Stimulated activated CD4-positive, alpha-beta T cell treated with anti-CD3 and anti-CD28 coated beads, Interleukin-4, amount 100 ng/mL, for 1 hour (primary cell): ENCODE results near the gene SERP1.

Experiments used
- DNase-seq: peaks from one replicate; pipeline ENCODE4 v3.0.0-alpha.2; 2020

The SERP1 gene

DNA sequence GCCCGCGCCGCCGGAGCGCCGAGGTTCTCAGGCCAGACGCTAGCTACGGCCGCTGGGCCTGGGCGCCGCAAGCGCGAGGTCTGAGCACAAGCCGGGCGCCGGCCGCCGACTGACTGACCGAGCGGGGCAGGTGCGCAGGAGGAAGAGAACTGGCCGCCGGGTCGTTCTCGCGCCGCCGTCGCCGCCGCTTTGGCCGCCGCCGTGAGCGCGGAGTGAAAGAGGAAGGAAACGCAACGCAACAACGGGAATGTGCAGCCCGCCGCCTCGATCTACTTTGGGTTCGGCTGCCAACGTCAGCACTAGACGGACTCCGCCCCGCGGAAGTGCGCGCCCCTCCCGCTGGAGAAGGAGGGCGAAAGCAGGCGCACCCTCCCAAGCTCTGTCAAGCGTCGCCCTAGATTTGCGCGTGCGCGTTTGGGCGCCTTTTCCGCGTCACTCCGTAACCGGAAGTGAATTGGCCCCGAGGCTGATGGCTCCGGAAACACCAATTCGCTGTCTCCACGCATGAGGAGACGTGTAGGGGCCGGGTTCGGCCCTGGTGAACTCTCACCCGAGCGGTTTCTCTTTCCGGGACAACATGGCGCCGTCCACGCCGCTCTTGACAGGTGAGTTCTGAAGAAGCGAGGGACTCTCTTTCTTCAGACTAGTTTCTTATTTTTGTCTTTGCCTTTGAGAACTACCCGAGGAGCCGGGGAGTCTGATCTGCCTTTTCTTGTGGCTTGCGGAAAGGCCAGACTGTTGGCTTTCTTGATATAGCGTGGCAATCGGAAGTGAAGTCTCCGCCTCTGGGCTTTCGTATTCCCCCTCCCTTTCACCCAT, at the start of gene SERP1, which contains the start of gene EIF2A:
TSS of gene SERP1 (minus strand) at position 271 of the 819 bp plus-strand sequence. CDS start 361 bp downstream, outside the sequence.
TSS of gene EIF2A (plus strand) at position 562 of the 819 bp plus-strand sequence. CDS start at position 578, 16 bp downstream.
- DNase-seq = peak; percentile 99

- no peak for DNase-seq
These were observed 47.9 kb upstream of the SERP1 start for GRCh38 chr3:150594150-150594549.

DNA sequence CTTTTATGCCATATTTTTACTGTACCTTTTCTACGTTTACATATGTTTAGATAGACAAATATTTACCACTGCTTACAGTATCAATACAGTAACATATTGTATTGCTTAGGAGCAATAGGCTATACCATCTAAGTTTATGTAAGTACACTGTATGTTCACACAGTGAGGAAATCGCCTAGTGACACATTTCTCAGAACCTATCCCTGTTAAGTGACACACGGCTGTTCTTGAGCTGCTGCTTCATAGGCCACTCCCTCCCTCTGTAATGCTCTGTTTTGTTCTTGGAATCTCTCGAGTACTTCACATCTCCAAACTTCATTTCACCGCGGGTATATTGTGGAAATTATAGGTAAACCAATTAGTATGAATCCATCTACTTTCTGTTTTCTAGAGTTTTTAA, 43.5 kb upstream of the SERP1 start:
- DNase-seq = no peak

DNA sequence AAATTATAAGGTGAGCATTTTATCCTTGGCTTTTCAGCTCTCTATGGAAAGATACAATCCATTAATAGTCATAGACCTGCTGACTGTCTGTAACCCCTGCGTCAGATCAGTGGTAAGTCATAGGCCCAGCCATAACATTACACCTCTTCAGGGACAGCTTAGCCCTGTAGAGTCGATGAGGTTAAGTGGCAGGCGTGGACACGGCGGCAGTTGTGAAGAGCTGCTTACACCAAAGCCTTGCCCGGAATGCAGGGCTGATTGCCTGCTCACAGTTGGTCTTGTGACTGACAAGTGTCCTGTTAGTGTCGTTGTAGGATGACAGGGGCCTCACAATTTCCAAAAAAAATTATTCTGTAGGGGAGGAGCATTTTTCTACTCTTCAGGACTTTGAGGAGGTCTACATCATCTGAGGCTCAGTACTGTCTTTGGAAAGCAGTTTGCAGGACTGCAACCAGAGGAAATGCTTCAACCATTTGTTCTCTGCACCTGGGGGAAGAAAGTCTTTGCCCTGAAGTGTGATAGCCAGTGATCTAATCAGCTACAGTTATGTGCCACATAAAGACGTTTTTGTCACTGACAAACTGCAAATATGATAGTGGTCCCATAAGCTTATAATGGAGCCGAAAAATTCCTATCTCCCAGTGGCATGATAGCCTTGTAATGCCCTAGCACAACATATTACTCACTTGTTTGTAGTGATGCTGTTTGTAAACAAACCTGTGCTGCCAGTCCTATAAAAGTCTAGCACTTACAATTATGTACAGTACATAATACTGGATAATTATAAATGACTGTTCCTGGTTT, 41.9 kb upstream of the SERP1 start:
- no peak for DNase-seq

GRCh38 chr3:150583028-150583427, 36.7 kb upstream of the SERP1 start:
- no peak for DNase-seq

DNA sequence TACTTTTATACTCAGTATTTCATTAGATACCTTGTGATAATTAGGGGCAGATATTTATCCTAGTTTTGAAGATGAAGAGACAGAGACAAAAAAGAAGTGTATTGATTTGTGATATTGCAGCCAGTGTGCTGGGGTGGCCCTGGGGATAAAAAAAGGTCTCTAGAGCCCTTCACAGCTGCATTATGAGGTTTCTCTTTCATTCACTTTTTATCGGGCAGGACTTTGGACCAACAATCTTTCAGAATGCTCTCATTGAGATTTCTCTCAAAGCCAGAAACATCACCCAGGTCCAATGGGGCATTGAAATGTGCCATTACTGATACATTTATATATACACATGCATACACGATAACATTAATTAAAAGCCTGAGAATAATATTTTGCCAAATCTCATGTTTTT, 36.3 kb upstream of the SERP1 start:
- DNase-seq = no peak

GRCh38 chr3:150581174-150581573, 34.9 kb upstream of the SERP1 start:
- DNase-seq = no peak

DNA sequence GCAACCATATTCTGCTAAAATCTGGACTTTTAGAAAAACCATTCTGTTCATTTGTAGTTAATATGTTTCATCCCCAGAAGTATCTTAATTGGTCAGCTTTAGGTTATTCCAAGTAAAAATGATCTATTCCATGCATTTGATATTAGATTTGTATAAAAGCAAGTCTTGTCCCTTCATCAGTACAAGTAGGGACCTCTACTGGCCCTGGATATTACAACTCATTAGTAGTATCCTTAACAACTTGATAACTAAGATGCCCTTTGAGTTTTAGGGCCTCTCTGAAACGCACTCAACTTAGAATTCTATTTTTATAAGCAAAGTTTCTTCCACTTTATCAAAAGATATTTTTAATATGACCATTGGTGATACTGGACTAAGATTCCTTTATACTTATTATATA, 31.6 kb upstream of the SERP1 start:
- no peak for DNase-seq

- no peak for DNase-seq
These were observed 21.0 kb upstream of the SERP1 start for GRCh38 chr3:150567328-150567727.

DNA sequence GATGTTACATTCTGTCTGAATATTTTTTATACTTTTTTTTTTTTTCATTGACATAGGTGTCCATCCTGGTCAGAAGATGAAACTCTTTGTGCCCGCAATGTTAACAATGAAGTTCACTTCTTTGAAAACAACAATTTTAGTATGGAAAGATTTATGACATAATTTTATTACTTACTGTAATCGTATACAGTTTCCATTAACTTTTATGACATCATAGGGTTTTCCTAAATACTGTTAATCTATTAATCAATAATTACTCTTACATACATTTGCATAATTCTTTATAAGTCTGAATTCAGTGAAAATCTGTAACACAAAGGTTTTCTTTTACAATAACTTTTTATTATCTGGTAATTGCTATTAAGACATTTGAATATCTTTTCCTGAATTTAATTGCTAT, 17.9 kb upstream of the SERP1 start:
- no peak for DNase-seq

GRCh38 chr3:150557725-150558124, 11.4 kb upstream of the SERP1 start:
- no peak for DNase-seq

- DNase-seq = no peak
These were observed 10.5 kb upstream of the SERP1 start for GRCh38 chr3:150556792-150557191.

GRCh38 chr3:150555859-150556436, 9.7 kb upstream of the SERP1 start:
- DNase-seq = no peak

- no peak for DNase-seq
These were observed 897 bp upstream of the SERP1 start for GRCh38 chr3:150547045-150547741.

DNA sequence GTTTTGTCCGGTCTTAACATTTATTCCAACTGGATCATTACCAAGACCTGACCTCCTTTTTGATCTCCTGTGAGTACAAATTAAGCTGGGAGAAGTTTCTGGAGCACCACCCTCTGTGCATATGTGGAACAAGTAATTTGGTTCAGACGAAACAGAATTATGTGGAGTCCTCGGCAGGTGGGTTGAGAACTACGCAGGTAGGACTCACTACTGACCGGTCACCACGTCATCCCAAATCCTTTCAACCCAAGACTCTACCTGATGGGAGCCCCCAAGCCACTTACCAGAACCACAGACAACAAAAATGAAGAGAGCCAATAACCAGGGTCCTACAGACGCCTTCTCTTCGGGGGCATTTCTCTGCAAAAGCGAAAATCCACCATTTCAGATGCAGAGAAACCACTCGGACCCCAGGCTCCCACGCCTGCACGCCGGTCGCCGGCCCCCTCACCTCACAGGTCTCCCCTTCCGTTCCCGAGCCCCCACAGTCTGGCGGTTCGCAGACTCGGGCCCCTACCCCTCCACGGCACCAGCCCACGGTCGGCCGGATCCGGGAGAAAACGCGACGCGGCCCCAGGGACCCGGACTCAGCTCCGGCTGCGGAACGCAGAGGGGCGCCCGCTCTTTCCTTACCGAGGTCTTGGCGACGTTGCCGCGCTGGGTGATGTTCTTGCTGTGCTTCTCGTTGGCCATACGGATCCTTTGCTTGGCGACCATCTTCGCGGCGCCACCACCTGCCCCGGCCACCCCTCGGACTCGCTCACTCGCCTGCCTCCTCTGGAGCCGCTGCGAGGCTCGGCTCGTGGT, 674 bp downstream of the SERP1 start:
- peak; percentile 46 for DNase-seq

GRCh38 chr3:150544726-150545125, 1.6 kb downstream of the SERP1 start:
- DNase-seq = no peak

- DNase-seq = no peak
These were observed 2.3 kb downstream of the SERP1 start for GRCh38 chr3:150544041-150544440.

DNA sequence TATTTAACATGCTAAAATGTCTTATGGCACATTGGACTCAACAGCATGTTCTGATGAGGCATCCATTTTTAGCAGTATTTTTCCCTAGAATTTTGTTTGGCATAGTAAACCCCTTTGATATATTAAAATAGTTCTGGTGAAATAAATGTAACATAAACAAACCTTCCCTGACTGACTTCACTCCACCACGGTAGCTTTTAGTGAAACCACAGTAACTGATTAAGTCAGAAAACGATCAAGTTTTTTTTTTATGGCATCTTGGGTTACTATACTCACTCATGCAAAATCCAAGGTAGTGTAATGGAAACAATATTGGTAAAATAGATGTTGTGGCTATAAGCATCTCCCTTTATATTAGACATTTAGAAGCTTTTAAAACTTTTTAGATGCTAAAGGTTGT, 2.8 kb downstream of the SERP1 start:
- no peak for DNase-seq

GRCh38 chr3:150543128-150543527, 3.2 kb downstream of the SERP1 start:
- DNase-seq = no peak

GRCh38 chr3:150540991-150541390, 5.3 kb downstream of the SERP1 start:
- DNase-seq = no peak

GRCh38 chr3:150540297-150540696, 6.0 kb downstream of the SERP1 start:
- DNase-seq = no peak
